ENCODE results near the gene PARP6. TPM values are rescaled to one million over a fixed set of nuclear protein-coding genes. Genes with fewer than 3 reads are reported as not detected.

The PARP6 gene
- total and polyA plus RNA-seq, 9 of the 15 experiments (the other 6 are each of a cell fraction or from before 2014, with no cell fraction given) = 14.8 to 83.2 (median 28.3) TPM

DNA sequence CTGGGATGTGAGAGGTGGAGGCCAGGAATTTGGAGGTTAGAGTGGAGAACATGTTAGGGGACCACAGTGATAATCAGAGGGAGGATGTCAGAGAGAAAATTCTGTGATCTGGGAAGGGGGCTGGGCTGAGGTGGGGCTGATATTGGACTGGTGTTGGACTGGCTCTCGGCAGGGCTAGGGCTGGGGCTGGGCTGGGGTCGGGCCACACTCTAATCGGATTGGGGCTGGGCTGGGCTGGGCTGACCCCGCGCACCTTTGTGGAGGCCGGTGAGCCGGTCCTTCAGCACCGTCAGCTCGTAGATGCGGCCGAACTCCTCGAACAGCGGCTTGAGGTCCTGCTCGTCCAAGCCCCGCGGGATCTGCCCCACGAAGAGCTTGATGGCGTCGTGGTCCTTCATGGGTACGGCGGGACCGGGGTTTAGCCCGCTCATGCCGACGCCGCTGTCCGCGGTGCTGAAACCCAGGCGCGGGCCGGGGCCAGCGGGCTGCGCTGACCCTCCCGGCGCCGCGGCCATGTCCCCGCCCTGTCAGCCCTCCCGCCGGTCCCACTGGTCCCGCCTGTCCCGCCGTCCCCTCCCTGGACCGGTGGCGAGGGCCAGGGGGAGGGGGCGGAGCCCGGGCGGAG lies 47.1 kb upstream of the PARP6 start (continued):
- TF ChIP-seq, protein P1, sequence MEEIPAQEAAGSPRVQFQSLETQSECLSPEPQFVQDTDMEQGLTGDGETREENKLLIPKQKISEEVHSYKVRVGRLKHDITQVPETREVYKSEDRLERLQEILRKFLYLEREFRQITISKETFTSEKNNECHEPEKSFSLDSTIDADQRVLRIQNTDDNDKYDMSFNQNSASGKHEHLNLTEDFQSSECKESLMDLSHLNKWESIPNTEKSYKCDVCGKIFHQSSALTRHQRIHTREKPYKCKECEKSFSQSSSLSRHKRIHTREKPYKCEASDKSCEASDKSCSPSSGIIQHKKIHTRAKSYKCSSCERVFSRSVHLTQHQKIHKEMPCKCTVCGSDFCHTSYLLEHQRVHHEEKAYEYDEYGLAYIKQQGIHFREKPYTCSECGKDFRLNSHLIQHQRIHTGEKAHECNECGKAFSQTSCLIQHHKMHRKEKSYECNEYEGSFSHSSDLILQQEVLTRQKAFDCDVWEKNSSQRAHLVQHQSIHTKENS (CRISPR knock-in tag; IDR thresholded peaks at IDR 0.05) = no peak
- TF ChIP-seq ZNF586 (CRISPR knock-in tag; conservative IDR thresholded peaks at IDR 0.05) (no peak), HEY1 (CRISPR knock-in tag; IDR thresholded peaks at IDR 0.05; ENCODE audit: borderline replicate concordance) (no peak), ELF4 (CRISPR knock-in tag; IDR thresholded peaks at IDR 0.05) (no peak), SP2 (IDR thresholded peaks at IDR 0.05; ENCODE audit: extremely low read depth, low read depth, low read length, poor library complexity, severe bottlenecking) (no peak), PCBP1 (IDR thresholded peaks at IDR 0.05; ENCODE audit: low read depth, low read length, poor library complexity, severe bottlenecking) (no peak), TOE1 (IDR thresholded peaks at IDR 0.05; ENCODE audit: borderline replicate concordance) (no peak), TOE1 (CRISPR knock-in tag; IDR thresholded peaks at IDR 0.05; ENCODE audit: borderline replicate concordance, low read depth) (no peak), MBD2 (IDR thresholded peaks at IDR 0.05; ENCODE audit: borderline replicate concordance, low read depth) (no peak), HNRNPH1 (optimal IDR thresholded peaks at IDR 0.05; ENCODE audit: low read depth, low read length) (no peak), SETDB1 (IDR thresholded peaks at IDR 0.05; ENCODE audit: low read length) (no peak), IRF2 (CRISPR knock-in tag; IDR thresholded peaks at IDR 0.05) (peak; percentile 88; the same call in 1 of the 2 replicates), ZNF140 (CRISPR knock-in tag; IDR thresholded peaks at IDR 0.05) (no peak)
- TF ChIP-seq, protein P2, sequence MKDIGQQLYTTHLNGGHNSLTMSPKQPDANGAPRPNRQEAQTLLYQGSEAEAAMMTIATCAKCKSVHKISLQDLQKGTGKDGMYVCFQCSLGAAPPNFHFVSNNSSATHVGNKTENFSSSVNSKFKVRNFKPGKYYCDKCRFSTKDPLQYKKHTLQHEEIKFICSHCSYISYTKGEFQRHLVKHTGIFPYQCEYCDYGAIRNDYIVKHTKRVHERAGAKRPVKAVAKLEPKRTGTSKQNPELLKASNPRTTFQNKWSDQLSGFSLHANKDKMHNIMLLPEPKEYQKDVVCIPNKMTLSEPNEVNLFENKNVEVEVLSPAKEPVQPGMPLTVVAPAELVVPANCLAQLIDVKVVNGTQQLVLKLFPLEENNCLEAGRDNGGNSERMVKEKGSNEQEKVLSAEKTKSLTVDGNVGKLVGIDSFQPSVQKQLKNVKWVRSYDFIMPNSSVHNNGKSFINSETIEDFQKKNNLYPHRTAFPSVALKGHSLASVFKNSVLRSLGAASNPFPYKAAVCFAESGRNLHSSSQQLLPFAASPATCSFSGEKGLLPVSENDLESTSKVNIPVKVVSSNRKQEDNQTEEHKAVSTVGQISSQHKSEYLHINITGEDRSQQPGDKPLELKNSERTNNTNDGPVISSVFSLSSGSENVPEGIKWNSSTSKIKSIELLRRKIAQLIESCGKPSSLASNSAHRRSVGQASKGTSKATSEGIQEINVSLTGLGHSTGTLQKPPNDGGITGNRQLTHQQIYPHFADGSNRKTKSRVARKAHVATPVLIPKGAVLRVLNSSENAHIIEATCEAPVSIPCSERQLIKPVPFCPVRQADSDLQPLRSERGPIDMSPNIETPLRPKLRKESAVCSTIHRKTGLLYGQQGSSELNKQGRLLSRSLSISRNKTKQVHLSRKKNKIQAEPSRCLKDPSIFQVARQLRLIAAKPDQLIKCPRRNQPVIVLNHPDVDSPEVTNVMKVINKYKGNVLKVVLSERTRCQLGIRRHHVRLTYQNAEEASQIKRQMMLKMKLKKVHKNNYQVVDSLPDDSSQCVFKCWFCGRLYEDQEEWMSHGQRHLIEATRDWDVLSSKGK (CRISPR knock-in tag; IDR thresholded peaks at IDR 0.05) = no peak
- TF ChIP-seq, protein P3, sequence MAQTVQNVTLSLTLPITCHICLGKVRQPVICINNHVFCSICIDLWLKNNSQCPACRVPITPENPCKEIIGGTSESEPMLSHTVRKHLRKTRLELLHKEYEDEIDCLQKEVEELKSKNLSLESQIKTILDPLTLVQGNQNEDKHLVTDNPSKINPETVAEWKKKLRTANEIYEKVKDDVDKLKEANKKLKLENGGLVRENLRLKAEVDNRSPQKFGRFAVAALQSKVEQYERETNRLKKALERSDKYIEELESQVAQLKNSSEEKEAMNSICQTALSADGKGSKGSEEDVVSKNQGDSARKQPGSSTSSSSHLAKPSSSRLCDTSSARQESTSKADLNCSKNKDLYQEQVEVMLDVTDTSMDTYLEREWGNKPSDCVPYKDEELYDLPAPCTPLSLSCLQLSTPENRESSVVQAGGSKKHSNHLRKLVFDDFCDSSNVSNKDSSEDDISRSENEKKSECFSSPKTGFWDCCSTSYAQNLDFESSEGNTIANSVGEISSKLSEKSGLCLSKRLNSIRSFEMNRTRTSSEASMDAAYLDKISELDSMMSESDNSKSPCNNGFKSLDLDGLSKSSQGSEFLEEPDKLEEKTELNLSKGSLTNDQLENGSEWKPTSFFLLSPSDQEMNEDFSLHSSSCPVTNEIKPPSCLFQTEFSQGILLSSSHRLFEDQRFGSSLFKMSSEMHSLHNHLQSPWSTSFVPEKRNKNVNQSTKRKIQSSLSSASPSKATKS (CRISPR knock-in tag; IDR thresholded peaks at IDR 0.05) = no peak
- TF ChIP-seq, protein P4, sequence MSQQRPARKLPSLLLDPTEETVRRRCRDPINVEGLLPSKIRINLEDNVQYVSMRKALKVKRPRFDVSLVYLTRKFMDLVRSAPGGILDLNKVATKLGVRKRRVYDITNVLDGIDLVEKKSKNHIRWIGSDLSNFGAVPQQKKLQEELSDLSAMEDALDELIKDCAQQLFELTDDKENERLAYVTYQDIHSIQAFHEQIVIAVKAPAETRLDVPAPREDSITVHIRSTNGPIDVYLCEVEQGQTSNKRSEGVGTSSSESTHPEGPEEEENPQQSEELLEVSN (IDR thresholded peaks at IDR 0.05; ENCODE audit: borderline replicate concordance in 1 of 2, extremely low read depth in 1 of 2, insufficient read depth in 1 of 2, insufficient read length in 1 of 2, low read depth in 1 of 2, low read length in 1 of 2, poor library complexity in 1 of 2, severe bottlenecking in 1 of 2) = peak; percentile 94 to 98
- TF ChIP-seq, protein P5, sequence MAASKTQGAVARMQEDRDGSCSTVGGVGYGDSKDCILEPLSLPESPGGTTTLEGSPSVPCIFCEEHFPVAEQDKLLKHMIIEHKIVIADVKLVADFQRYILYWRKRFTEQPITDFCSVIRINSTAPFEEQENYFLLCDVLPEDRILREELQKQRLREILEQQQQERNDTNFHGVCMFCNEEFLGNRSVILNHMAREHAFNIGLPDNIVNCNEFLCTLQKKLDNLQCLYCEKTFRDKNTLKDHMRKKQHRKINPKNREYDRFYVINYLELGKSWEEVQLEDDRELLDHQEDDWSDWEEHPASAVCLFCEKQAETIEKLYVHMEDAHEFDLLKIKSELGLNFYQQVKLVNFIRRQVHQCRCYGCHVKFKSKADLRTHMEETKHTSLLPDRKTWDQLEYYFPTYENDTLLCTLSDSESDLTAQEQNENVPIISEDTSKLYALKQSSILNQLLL (CRISPR knock-in tag; IDR thresholded peaks at IDR 0.05; ENCODE audit: borderline replicate concordance) = no peak
